Measurements from ENCODE around the gene BCAP29. TPM values are rescaled to one million over a fixed set of nuclear protein-coding genes. Genes with fewer than 3 reads are reported as not detected.
A peak's percentile ranks its signal among the peaks of the same experiment; 100 is the strongest.

Gene BCAP29
- total RNA-seq, 1 donor from 2014 or later = 28.1 TPM

DNA sequence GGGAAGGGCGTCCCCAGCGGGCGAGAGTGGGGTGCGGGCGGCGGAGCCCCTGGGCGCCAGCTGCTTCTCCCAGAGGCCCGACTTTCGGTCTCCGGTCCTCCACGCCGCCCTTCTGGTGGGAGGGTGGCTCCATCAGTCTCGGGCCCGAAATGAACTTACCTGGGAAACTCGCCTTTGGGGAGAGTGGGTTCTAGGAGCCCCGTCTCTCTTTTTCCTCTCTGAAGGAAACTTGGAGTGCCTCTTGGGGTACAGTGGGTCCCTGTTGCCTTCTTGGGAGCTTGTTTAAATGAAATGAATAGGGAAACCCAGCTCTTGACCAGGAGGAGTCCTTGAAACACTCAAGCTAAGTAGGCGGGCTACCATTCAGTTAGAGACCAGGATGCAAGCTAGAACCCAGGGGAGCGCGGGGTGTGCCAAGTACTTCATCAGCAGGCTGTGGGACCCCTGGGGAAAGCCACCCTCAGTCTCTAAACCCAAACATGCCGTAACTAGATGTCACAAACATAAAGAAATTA, 81.9 kb downstream of the BCAP29 start:
- peaks cover 7% of the 10 kb centered on the region for H3K4me1 Mint-ChIP-seq
- H3K4me3 Mint-ChIP-seq = peak overlapping the region; percentile 81
- H3K9me3 Mint-ChIP-seq = no peaks in the 10 kb centered on the region
- peaks cover 86% of the 10 kb centered on the region for H3K27me3 Mint-ChIP-seq (ENCODE audit: low read depth)
- no peak overlapping the region for H3K27ac Mint-ChIP-seq
- TF ChIP-seq CTCF (IDR thresholded peaks at IDR 0.05; ENCODE audit: unreplicated experiment) = no peak
- DNase-seq (ENCODE audit: low spot score in 2 of 2, unreplicated experiment in 2 of 2) = no peak
- H3K36me3 Mint-ChIP-seq = no peaks in the 10 kb centered on the region

- Mint-ChIP-seq H3K4me3 (no peak overlapping the region), H3K4me1 (peaks cover 7% of the 10 kb centered on the region), H3K9me3 (no peaks in the 10 kb centered on the region), H3K36me3 (no peaks in the 10 kb centered on the region), H3K27ac (no peak overlapping the region), H3K27me3 (ENCODE audit: low read depth) (peaks cover 76% of the 10 kb centered on the region)
- DNase-seq (ENCODE audit: low spot score in 2 of 2, unreplicated experiment in 2 of 2) = no peak
- TF ChIP-seq CTCF (IDR thresholded peaks at IDR 0.05; ENCODE audit: unreplicated experiment) = no peak
These were observed 83.2 kb downstream of the BCAP29 start for GRCh38 chr7:107663196-107663595.

DNA sequence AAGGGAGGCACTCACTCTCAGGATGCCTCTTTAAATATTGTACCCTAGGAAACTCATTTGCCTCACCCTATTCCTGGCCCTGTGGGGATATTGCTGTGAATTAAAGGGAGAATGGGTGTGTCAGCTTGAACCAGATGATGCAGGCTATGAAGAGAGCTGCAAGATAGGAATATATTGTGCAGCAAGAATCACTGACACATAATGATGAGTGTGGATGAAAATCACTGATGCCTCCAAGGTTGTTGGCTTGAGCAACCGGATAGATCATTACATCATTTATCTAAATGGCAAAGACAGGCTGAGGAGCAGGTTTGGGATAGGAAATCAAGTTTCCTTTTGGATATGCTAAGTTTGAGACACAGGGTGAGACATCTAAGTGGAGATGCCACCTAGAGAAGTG, 86.7 kb downstream of the BCAP29 start:
- H3K4me1 Mint-ChIP-seq = no peaks in the 10 kb centered on the region
- H3K27ac Mint-ChIP-seq = no peak overlapping the region
- no peaks in the 10 kb centered on the region for H3K9me3 Mint-ChIP-seq
- no peak for TF ChIP-seq CTCF (IDR thresholded peaks at IDR 0.05; ENCODE audit: unreplicated experiment)
- no peak for DNase-seq (ENCODE audit: low spot score in 2 of 2, unreplicated experiment in 2 of 2)
- H3K27me3 Mint-ChIP-seq (ENCODE audit: low read depth) = peaks cover 61% of the 10 kb centered on the region
- H3K36me3 Mint-ChIP-seq = no peaks in the 10 kb centered on the region
- no peak overlapping the region for H3K4me3 Mint-ChIP-seq

DNA sequence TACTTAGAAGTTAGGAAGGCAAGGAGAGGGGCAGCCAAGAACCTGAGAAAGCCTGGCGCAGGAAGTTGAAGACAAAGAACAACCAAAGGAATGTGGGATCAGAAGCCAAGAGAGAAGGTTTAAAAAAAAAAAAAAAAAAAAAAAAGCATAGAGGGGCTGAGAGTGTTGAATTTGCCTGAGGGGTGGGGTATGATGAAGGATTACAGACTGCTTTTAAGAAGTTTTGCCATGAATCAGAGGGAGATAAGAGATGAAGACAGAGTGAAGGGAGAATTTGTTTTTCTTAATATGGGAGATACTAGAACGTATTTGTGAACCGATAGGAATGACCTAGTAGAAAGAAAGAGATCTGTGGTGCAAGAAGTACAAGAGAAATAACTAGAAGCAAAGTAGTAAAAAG, 87.3 kb downstream of the BCAP29 start:
- no peak for TF ChIP-seq CTCF (IDR thresholded peaks at IDR 0.05; ENCODE audit: unreplicated experiment)
- Mint-ChIP-seq H3K36me3 (no peaks in the 10 kb centered on the region), H3K4me3 (no peak overlapping the region), H3K27ac (no peak overlapping the region), H3K4me1 (no peaks in the 10 kb centered on the region), H3K9me3 (no peaks in the 10 kb centered on the region), H3K27me3 (ENCODE audit: low read depth) (peaks cover 56% of the 10 kb centered on the region)
- DNase-seq (ENCODE audit: low spot score in 2 of 2, unreplicated experiment in 2 of 2) = no peak

- Mint-ChIP-seq H3K4me1 (no peaks in the 10 kb centered on the region), H3K27me3 (ENCODE audit: low read depth) (peaks cover 53% of the 10 kb centered on the region), H3K4me3 (no peak overlapping the region), H3K27ac (no peak overlapping the region), H3K9me3 (no peaks in the 10 kb centered on the region), H3K36me3 (no peaks in the 10 kb centered on the region)
- TF ChIP-seq CTCF (IDR thresholded peaks at IDR 0.05; ENCODE audit: unreplicated experiment) = no peak
- DNase-seq (ENCODE audit: low spot score in 2 of 2, unreplicated experiment in 2 of 2) = no peak
These were observed 88.2 kb downstream of the BCAP29 start for GRCh38 chr7:107668296-107668695.

Other genes starting within 250 kb of the BCAP29 start
- gene GPR22, start 110.2 kb upstream of the BCAP29 start, total RNA-seq = not detected in 3 replicates
- gene COG5, start 16.3 kb upstream of the BCAP29 start, total RNA-seq = 47.7 to 52.0 TPM (median 48.1 TPM) in 3 replicates
- gene DUS4L, start 16.3 kb upstream of the BCAP29 start, total RNA-seq = 10.8 to 14.1 TPM (median 12.8 TPM) in 3 replicates
- 0.14 to 0.16 TPM in 2 of 3 replicates, not detected in the other for gene SLC26A4, start 80.6 kb downstream of the BCAP29 start, total RNA-seq
- gene CBLL1, start 163.9 kb downstream of the BCAP29 start, total RNA-seq = 25.3 to 28.6 TPM (median 27.5 TPM) in 3 replicates
- not detected in 3 replicates for gene SLC26A3, start 223.0 kb downstream of the BCAP29 start, total RNA-seq

All from mesothelial cell of epicardium (in vitro differentiated cells).